Activated CD4-positive, alpha-beta T cell treated with anti-CD3 and anti-CD28 coated beads, Interleukin-2, amount 50 U/mL, for 4 hours (primary cell): ENCODE results near the gene EFCAB8.
"Not testable (repeated sequence)": the region's sequence is repeated elsewhere in the genome, so short reads cannot be mapped to it uniquely, and the experiment has no call there.

Experiments used
- DNase-seq, 2 experiments: peaks; one replicate each; pipeline ENCODE4 v3.0.0-alpha.2; 2020

EFCAB8 gene

GRCh38 chr20:32841632-32842031 lies 17.1 kb upstream of the EFCAB8 start:
- no peak for DNase-seq

GRCh38 chr20:32842688-32843524 lies 15.8 kb upstream of the EFCAB8 start:
- no peak for DNase-seq

- no peak for DNase-seq
Observed at GRCh38 chr20:32845786-32846185, 12.9 kb upstream of the EFCAB8 start.

- no peak for DNase-seq
Observed at GRCh38 chr20:32846852-32847251, 11.9 kb upstream of the EFCAB8 start.

- DNase-seq = no peak
Observed at GRCh38 chr20:32847964-32848363, 10.8 kb upstream of the EFCAB8 start.

GRCh38 chr20:32848846-32849245 lies 9.9 kb upstream of the EFCAB8 start:
- DNase-seq = no peak

GRCh38 chr20:32849577-32849976 lies 9.1 kb upstream of the EFCAB8 start:
- no peak for DNase-seq

- DNase-seq = no peak
Observed at GRCh38 chr20:32855387-32855786, 3.3 kb upstream of the EFCAB8 start.

- DNase-seq = no peak
Observed at GRCh38 chr20:32858189-32858588, 534 bp upstream of the EFCAB8 start.

GRCh38 chr20:32861446-32861845 lies 2.7 kb downstream of the EFCAB8 start:
- no peak for DNase-seq

- DNase-seq = no peak
Observed at GRCh38 chr20:32869562-32869961, 10.8 kb downstream of the EFCAB8 start.

- DNase-seq = not testable (repeated sequence)
Observed at GRCh38 chr20:32870526-32870925, 11.8 kb downstream of the EFCAB8 start.

- no peak for DNase-seq
Observed at GRCh38 chr20:32870985-32871384, 12.3 kb downstream of the EFCAB8 start.

- DNase-seq = no peak
Observed at GRCh38 chr20:32871627-32872160, 13.0 kb downstream of the EFCAB8 start.

GRCh38 chr20:32872266-32872665 lies 13.5 kb downstream of the EFCAB8 start:
- no peak for DNase-seq

- no peak for DNase-seq
Observed at GRCh38 chr20:32875673-32876072, 16.9 kb downstream of the EFCAB8 start.

- no peak for DNase-seq
Observed at GRCh38 chr20:32877507-32877906, 18.8 kb downstream of the EFCAB8 start.

- DNase-seq = no peak
Observed at GRCh38 chr20:32878820-32879219, 20.1 kb downstream of the EFCAB8 start.

GRCh38 chr20:32879538-32879937 lies 20.8 kb downstream of the EFCAB8 start:
- DNase-seq = no peak

GRCh38 chr20:32880635-32881034 lies 21.9 kb downstream of the EFCAB8 start:
- DNase-seq = no peak

- DNase-seq = no peak
Observed at GRCh38 chr20:32883081-32883480, 24.4 kb downstream of the EFCAB8 start.

- no peak for DNase-seq
Observed at GRCh38 chr20:32885185-32885584, 26.5 kb downstream of the EFCAB8 start.

- no peak for DNase-seq
Observed at GRCh38 chr20:32885952-32886351, 27.2 kb downstream of the EFCAB8 start.

- DNase-seq = no peak
Observed at GRCh38 chr20:32886652-32887051, 27.9 kb downstream of the EFCAB8 start.

- DNase-seq = no peak
Observed at GRCh38 chr20:32887492-32887891, 28.8 kb downstream of the EFCAB8 start.
